GM18868 (cell line): ENCODE data around the gene SHE.

ENCODE experiments used
- ATAC-seq: cut with Tn5 transposase; IDR thresholded peaks from one replicate; pipeline ENCODE4 v1.9.1; 2021; ENCODE audit warnings: mild to moderate bottlenecking, moderate library complexity; ENCODE audit not compliant: unreplicated experiment

Gene SHE

GRCh38 chr1:154453161-154453560 lies 49.1 kb downstream of the SHE start:
- ATAC-seq, result no peak

GRCh38 chr1:154448331-154448811 lies 53.8 kb downstream of the SHE start:
- no peak for ATAC-seq

GRCh38 chr1:154446789-154447188 lies 55.4 kb downstream of the SHE start:
- ATAC-seq, result no peak

GRCh38 chr1:154446292-154446691 lies 55.9 kb downstream of the SHE start:
- ATAC-seq, result no peak

- ATAC-seq, result no peak
These were observed 57.2 kb downstream of the SHE start for GRCh38 chr1:154445040-154445472.

- ATAC-seq, result no peak
These were observed 58.8 kb downstream of the SHE start for GRCh38 chr1:154443274-154444013.

- no peak for ATAC-seq
These were observed 60.0 kb downstream of the SHE start for GRCh38 chr1:154442006-154442740.

- ATAC-seq, result no peak
These were observed 60.8 kb downstream of the SHE start for GRCh38 chr1:154441241-154441888.

GRCh38 chr1:154440036-154440804 lies 62.0 kb downstream of the SHE start:
- ATAC-seq, result no peak

- no peak for ATAC-seq
These were observed 65.8 kb downstream of the SHE start for GRCh38 chr1:154436433-154436832.

- ATAC-seq, result no peak
These were observed 66.5 kb downstream of the SHE start for GRCh38 chr1:154435599-154436200.

- no peak for ATAC-seq
These were observed 67.7 kb downstream of the SHE start for GRCh38 chr1:154434346-154435085.

- ATAC-seq, result no peak
These were observed 68.9 kb downstream of the SHE start for GRCh38 chr1:154433161-154433764.

- ATAC-seq, result no peak
These were observed 70.4 kb downstream of the SHE start for GRCh38 chr1:154431586-154432373.

GRCh38 chr1:154430903-154431302 lies 71.3 kb downstream of the SHE start:
- ATAC-seq, result no peak

- no peak for ATAC-seq
These were observed 72.2 kb downstream of the SHE start for GRCh38 chr1:154429841-154430611.
